GM23338 (cell line): ENCODE measurements around the gene ADAMTSL2. TPM values are rescaled to one million over a fixed set of nuclear protein-coding genes. Genes with fewer than 3 reads are reported as not detected.

Experiments
- ATAC-seq: fragments of 200-7000 bp; cut with Tn5 transposase; 3 replicates; pipeline ENCODE4 v1.9.1; 2020
- DNase-seq: peaks from one replicate; pipeline ENCODE4 v3.0.0-alpha.2; 2015; ENCODE audit warnings: low spot score
- H2AFZ ChIP-seq: fragments of 200-600 bp; sonication (generic); 2 replicates; pipeline ENCODE4 v1.8.0; 2016; ENCODE audit warnings: antibody characterized with exemption, mild to moderate bottlenecking, moderate library complexity
- H3F3A ChIP-seq: fragments of 200-600 bp; sonication (generic); replicated peaks from 2 replicates; pipeline ENCODE4 v1.8.0; 2017; ENCODE audit warnings: antibody characterized with exemption, mixed run types, low read depth
- H3K27ac ChIP-seq: fragments of 200-600 bp; sonication (generic); 2 replicates; pipeline ENCODE4 v1.6.1; 2016; ENCODE audit warnings: low read depth
- H3K27me3 ChIP-seq: fragments of 200-600 bp; sonication (generic); 2 replicates; pipeline ENCODE4 v1.8.0; 2016; ENCODE audit warnings: mild to moderate bottlenecking, mixed run types, moderate library complexity; ENCODE audit not compliant: insufficient read depth
- H3K36me3 ChIP-seq: fragments of 200-600 bp; sonication (generic); 2 replicates; pipeline ENCODE4 v1.8.0; 2016; ENCODE audit warnings: mild to moderate bottlenecking; ENCODE audit not compliant: insufficient read depth
- H3K4me1 ChIP-seq: fragments of 200-600 bp; sonication (generic); 2 replicates; pipeline ENCODE4 v1.8.0; 2016; ENCODE audit warnings: mild to moderate bottlenecking, moderate library complexity; ENCODE audit not compliant: insufficient read depth
- H3K4me2 ChIP-seq: fragments of 200-600 bp; sonication (generic); 2 replicates; pipeline ENCODE4 v1.7.1; 2017; ENCODE audit warnings: mixed run types
- H3K4me3 ChIP-seq: fragments of 200-600 bp; sonication (generic); 2 replicates; pipeline ENCODE4 v1.6.1; 2016; ENCODE audit warnings: mixed run types
- H3K79me2 ChIP-seq: fragments of 200-600 bp; sonication (generic); replicated peaks from 2 replicates; pipeline ENCODE4 v1.8.0; 2017; ENCODE audit warnings: mild to moderate bottlenecking; ENCODE audit not compliant: insufficient read depth
- H3K9me2 ChIP-seq: fragments of 200-600 bp; sonication (generic); 2 replicates; pipeline ENCODE4 v1.8.0; 2017; ENCODE audit not compliant: insufficient read depth
- H4K20me1 ChIP-seq: fragments of 200-600 bp; sonication (generic); replicated peaks from 2 replicates; pipeline ENCODE4 v1.8.0; 2017; ENCODE audit warnings: mild to moderate bottlenecking; ENCODE audit not compliant: insufficient read depth
- H3K27ac Mint-ChIP-seq: 2 replicates; pipeline ENCODE4 v1.8.0; 2020; ENCODE audit warnings: inconsistent platforms, mild to moderate bottlenecking, moderate library complexity, mixed read lengths
- H3K27me3 Mint-ChIP-seq: 3 replicates; pipeline ENCODE4 v1.8.0; 2022; ENCODE audit warnings: low read depth, mild to moderate bottlenecking, moderate library complexity, mixed read lengths, inconsistent platforms; ENCODE audit not compliant: insufficient read depth, poor library complexity
- H3K36me3 Mint-ChIP-seq: 3 replicates; pipeline ENCODE4 v1.8.0; 2021; ENCODE audit warnings: low read depth, mild to moderate bottlenecking, inconsistent platforms, moderate library complexity, mixed read lengths
- H3K4me1 Mint-ChIP-seq: 3 replicates; pipeline ENCODE4 v1.8.0; 2020; ENCODE audit warnings: mild to moderate bottlenecking, inconsistent platforms, mixed read lengths
- H3K4me3 Mint-ChIP-seq: 3 replicates; pipeline ENCODE4 v1.8.0; 2021; ENCODE audit warnings: moderate library complexity, mild to moderate bottlenecking, inconsistent platforms, mixed read lengths
- H3K9me3 Mint-ChIP-seq: 3 replicates; pipeline ENCODE4 v1.8.0; 2020; ENCODE audit warnings: moderate library complexity, mild to moderate bottlenecking, inconsistent platforms, mixed read lengths
- CTCF ChIP-seq, 2 experiments: fragments of 200-600 bp in 1 of 2; sonication (generic) in 1 of 2; conservative IDR thresholded peaks; 2 replicates each; pipeline versions ENCODE4 v1.5.1 to v1.6.1; 2016 to 2017; ENCODE audit warnings: antibody characterized with exemption in 2 of 2, low read depth in 2 of 2, mild to moderate bottlenecking in 2 of 2, moderate library complexity in 1 of 2
- JUNB ChIP-seq: IDR thresholded peaks from one replicate; pipeline ENCODE4 v1.6.1; 2016; ENCODE audit warnings: antibody characterized with exemption; ENCODE audit not compliant: unreplicated experiment
- NANOG ChIP-seq: IDR thresholded peaks from 2 replicates; pipeline ENCODE4 v1.6.1; 2016; ENCODE audit warnings: antibody characterized with exemption, borderline replicate concordance
- STAT1 ChIP-seq: IDR thresholded peaks from one replicate; pipeline ENCODE4 v1.6.1; 2016; ENCODE audit warnings: antibody characterized with exemption; ENCODE audit not compliant: unreplicated experiment
- ZNF114 ChIP-seq: fragments of 250-450 bp; sonication (Bioruptor Pico); IDR thresholded peaks from 2 replicates; pipeline ENCODE4 v1.5.0; 2020; ENCODE audit warnings: mild to moderate bottlenecking, moderate library complexity
- long read RNA-seq: library from polyadenylated mRNA; unstranded; transcript quantifications from one replicate; pipeline ENCODE4 v2.0.0, GENCODE V29; 2020; ENCODE audit not compliant: unreplicated experiment
- polyA plus RNA-seq: library from polyadenylated mRNA; unstranded; fragments of >200 nt; fragmentation: Nextera tagmentation; extraction: Ambion mirVana; gene quantifications from 2 replicates; pipeline ENCODE4 v1.2.1, GENCODE V29; 2016
- total RNA-seq: library from RNA; depleted of rRNA; stranded (reverse); fragments of >200 nt; shearing (Covaris generic); gene quantifications from 2 replicates; pipeline ENCODE4 v1.2.3, GENCODE V29; 2014; rRNA removed

The ADAMTSL2 gene
- total RNA-seq (0.66 and 1.1 TPM in 2 replicates), polyA plus RNA-seq (0.15 and 0.21 TPM in 2 replicates)
- long read RNA-seq: 0 reads

DNA sequence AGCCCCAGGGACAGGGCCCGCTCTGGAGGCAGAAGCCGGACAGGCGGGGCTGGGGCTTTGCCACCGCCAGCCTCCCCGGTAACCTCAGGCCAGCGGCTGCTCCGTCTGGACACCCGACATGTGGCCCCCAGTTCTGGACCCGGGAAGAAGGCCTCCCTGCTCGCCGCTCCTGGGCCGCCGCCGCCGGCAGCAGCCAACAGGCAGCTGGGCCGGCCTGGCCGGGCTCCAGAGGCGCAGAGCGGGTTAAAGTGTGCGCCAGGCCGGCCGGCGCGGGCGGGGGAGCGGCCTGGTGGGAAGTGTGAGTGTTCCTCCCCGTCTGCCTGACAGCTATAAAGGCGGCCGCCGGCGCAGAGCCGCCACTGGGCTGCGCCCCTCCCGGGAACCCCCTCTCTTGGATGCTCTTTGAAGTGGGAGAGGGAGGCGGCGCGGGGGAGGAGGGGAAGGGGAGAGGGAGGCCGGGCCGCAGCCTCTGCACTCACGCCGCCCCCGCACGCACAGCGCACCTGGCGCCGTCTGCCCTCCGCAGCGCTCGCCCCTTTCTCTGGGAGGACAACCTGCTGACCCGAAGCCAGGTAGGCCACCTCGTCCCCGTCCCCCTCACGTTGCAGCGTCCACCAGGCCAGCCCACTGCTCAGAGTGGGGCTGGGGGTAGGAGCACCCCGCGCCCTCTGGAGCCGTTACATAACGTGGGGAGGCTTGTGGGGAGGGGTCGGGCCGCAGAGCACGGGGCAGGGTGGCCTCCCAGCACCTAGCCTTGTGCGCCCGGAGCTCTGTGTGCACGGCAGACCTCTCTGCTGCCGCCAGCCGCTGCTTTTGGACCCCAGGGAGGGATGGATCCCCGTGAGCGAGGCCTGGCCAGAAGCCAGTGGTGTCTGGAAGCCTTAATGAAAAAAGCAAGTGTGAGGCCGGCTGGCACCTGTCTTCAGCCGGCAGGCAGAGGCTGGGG is at the start of gene ADAMTSL2:
ADAMTSL2 (plus strand) TSS at position 359 of the 946 bp plus-strand sequence. CDS start 2,009 bp downstream, outside the sequence.
- Histone ChIP-seq H3K4me3 (peak within 1 kb of the TSS; percentile 56), H3K27me3 (peaks cover 9% of the 10 kb centered on the region; the same call in 1 of the 2 replicates), H3F3A (0 out of 2 replicates have a peak, but pooled peaks cover 4% of the 10 kb centered on the region), H3K9me2 (no peaks in the 10 kb centered on the region), H3K27ac (no peak within 1 kb of the TSS), H3K4me2 (peak within 1 kb of the TSS; percentile 80), H3K36me3 (no peaks in the 10 kb centered on the region), H3K79me2 (no peaks in the 10 kb centered on the region), H2AFZ (peak within 1 kb of the TSS; percentile 96), H4K20me1 (no peaks in the 10 kb centered on the region), H3K4me1 (peaks cover 10% of the 10 kb centered on the region; the same call in 1 of the 2 replicates)
- Mint-ChIP-seq H3K4me1 (peaks cover 21% of the 10 kb centered on the region), H3K27ac (no peak within 1 kb of the TSS), H3K27me3 (peaks cover 22% of the 10 kb centered on the region), H3K36me3 (no peaks in the 10 kb centered on the region), H3K9me3 (no peaks in the 10 kb centered on the region), H3K4me3 (peak within 1 kb of the TSS; percentile 58)
- TF ChIP-seq ZNF114 (CRISPR knock-in tag) (no peak), JUNB (no peak), STAT1 (no peak)
- peak; percentile 71 for DNase-seq
- peak; percentile 74 for ATAC-seq

- no peak overlapping the region for H3K27ac Mint-ChIP-seq
- no peak overlapping the region for H2AFZ ChIP-seq
- H3K9me2 ChIP-seq: no peaks in the 10 kb centered on the region
- no peaks in the 10 kb centered on the region for H3K36me3 Mint-ChIP-seq
- H3K4me1 ChIP-seq: no peaks in the 10 kb centered on the region; the same call in 1 of the 2 replicates
- peak in 1 of 2 experiments; percentile 2; a peak in 1 of 4 replicates for TF ChIP-seq CTCF (conservative IDR thresholded peaks at IDR 0.05; ENCODE audit: low read depth in 2 of 2)
- TF ChIP-seq NANOG: no peak
- DNase-seq (no peak), ATAC-seq (peak; percentile 27)
- peaks cover 4% of the 10 kb centered on the region for H3K27me3 Mint-ChIP-seq
- no peaks in the 10 kb centered on the region for H3K27me3 ChIP-seq
- no peak overlapping the region for H3K4me3 Mint-ChIP-seq
- no peaks in the 10 kb centered on the region; the same call in 2 of the 3 replicates for H3K9me3 Mint-ChIP-seq
- H3K27ac ChIP-seq: no peak overlapping the region
- H3K79me2 ChIP-seq: no peaks in the 10 kb centered on the region
- H3F3A ChIP-seq: 0 out of 2 replicates have a peak, but pooled peaks cover 2% of the 10 kb centered on the region
- H4K20me1 ChIP-seq: no peaks in the 10 kb centered on the region
- no peaks in the 10 kb centered on the region for H3K4me1 Mint-ChIP-seq
- H3K4me3 ChIP-seq: no peak overlapping the region
- no peaks in the 10 kb centered on the region for H3K36me3 ChIP-seq
- H3K4me2 ChIP-seq: no peak overlapping the region
These were observed 48.8 kb upstream of the ADAMTSL2 start for GRCh38 chr9:133485531-133486260.
